IMR-90 (cell line): ENCODE results near the gene BMERB1. TPM values are rescaled to one million over a fixed set of nuclear protein-coding genes. Genes with fewer than 3 reads are reported as not detected.

ENCODE experiments used
- ATAC-seq: fragments of 200-7000 bp; cut with Tn5 transposase; 2 replicates; pipeline ENCODE4 v1.9.1; 2020; ENCODE audit warnings: low read depth, mild to moderate bottlenecking, moderate library complexity
- BruUV-seq: library from RNA; stranded (reverse); fragments of 400-500 nt; replicated peaks from 2 replicates; lab custom pipeline; 2021; lab: Mats Ljungman, UMichigan
- CTCF ChIA-PET: fragments of 300-600 bp; formaldehyde crosslinking; extraction: SDS; loops from one replicate; lab custom pipeline; 2021; ENCODE audit warnings: antibody characterized with exemption; lab: Yijun Ruan, JAX
- POLR2A ChIA-PET: fragments of 300-600 bp; sonication (Branson Sonifier 250); formaldehyde crosslinking; loops from one replicate; lab custom pipeline; 2022; ENCODE audit warnings: antibody characterized with exemption; ENCODE audit not compliant: unreplicated experiment; lab: Charles Lee
- DNase-seq: peaks from one replicate; pipeline ENCODE4 v3.0.0; 2013
- H2AFZ ChIP-seq: replicated peaks from 2 replicates; pipeline ENCODE3; 2013; ENCODE audit warnings: low read length, mild to moderate bottlenecking; ENCODE audit not compliant: poor library complexity
- H2AK5ac ChIP-seq: 2 replicates; pipeline ENCODE4 v1.6.1; 2013; ENCODE audit warnings: low read depth, low read length, inconsistent platforms
- H2AK9ac ChIP-seq: replicated peaks from 2 replicates; pipeline ENCODE3; 2013; ENCODE audit warnings: mild to moderate bottlenecking, low read depth, low read length, moderate library complexity; ENCODE audit not compliant: poor library complexity
- H2BK120ac ChIP-seq: 2 replicates; pipeline ENCODE4 v1.6.1; 2013; ENCODE audit warnings: low read depth, low read length, inconsistent platforms
- H2BK15ac ChIP-seq: 3 replicates; pipeline ENCODE4 v1.6.1; 2013; ENCODE audit warnings: low read depth, low read length, inconsistent platforms
- H2BK20ac ChIP-seq: 2 replicates; pipeline ENCODE4 v1.6.1; 2013; ENCODE audit warnings: low read depth, mild to moderate bottlenecking, inconsistent platforms, low read length, moderate library complexity
- H2BK5ac ChIP-seq: 2 replicates; pipeline ENCODE4 v1.6.1; 2013; ENCODE audit warnings: mild to moderate bottlenecking, low read depth, low read length, inconsistent platforms; ENCODE audit not compliant: poor library complexity, severe bottlenecking
- H3K14ac ChIP-seq: replicated peaks from 2 replicates; pipeline ENCODE4 v1.6.1; 2013; ENCODE audit warnings: low read depth, low read length, inconsistent platforms
- H3K18ac ChIP-seq: 2 replicates; pipeline ENCODE4 v1.6.1; 2013; ENCODE audit warnings: low read depth, low read length, control low read depth
- H3K23ac ChIP-seq: 2 replicates; pipeline ENCODE4 v1.6.1; 2013; ENCODE audit warnings: low read depth, low read length, inconsistent platforms
- H3K27ac ChIP-seq: 2 replicates; pipeline ENCODE4 v1.5.1; 2013; ENCODE audit warnings: mild to moderate bottlenecking, control low read depth, low read length; ENCODE audit not compliant: insufficient read depth
- H3K27me3 ChIP-seq: 2 replicates; pipeline ENCODE4 v1.6.1; 2013; ENCODE audit warnings: low read length; ENCODE audit not compliant: control insufficient read depth, insufficient read depth
- H3K36me3 ChIP-seq: 2 replicates; pipeline ENCODE4 v1.6.1; 2013; ENCODE audit warnings: low read length, mixed read lengths; ENCODE audit not compliant: control insufficient read depth, insufficient read depth
- H3K4ac ChIP-seq: 2 replicates; pipeline ENCODE4 v1.6.1; 2013; ENCODE audit warnings: low read depth, low read length, inconsistent platforms
- H3K4me1 ChIP-seq: 2 replicates; pipeline ENCODE4 v1.6.1; 2013; ENCODE audit warnings: low read length, mixed read lengths; ENCODE audit not compliant: control insufficient read depth, insufficient read depth
- H3K4me2 ChIP-seq: 2 replicates; pipeline ENCODE4 v1.6.1; 2013; ENCODE audit warnings: low read depth, mild to moderate bottlenecking, control low read depth, low read length, moderate library complexity
- H3K4me3 ChIP-seq: 2 replicates; pipeline ENCODE4 v1.5.1; 2013; ENCODE audit warnings: low read depth, mild to moderate bottlenecking, control low read depth, low read length, moderate library complexity; ENCODE audit not compliant: insufficient read depth
- H3K56ac ChIP-seq: 2 replicates; pipeline ENCODE4 v1.6.1; 2013; ENCODE audit warnings: low read length, inconsistent platforms; ENCODE audit not compliant: insufficient read depth; ENCODE audit errors: extremely low read depth
- H3K79me1 ChIP-seq, 2 experiments: 2 replicates each; pipeline ENCODE4 v1.6.1; 2013; ENCODE audit warnings: low read length in 2 of 2, inconsistent platforms in 1 of 2, low read depth in 1 of 2
- H3K9ac ChIP-seq: 2 replicates; pipeline ENCODE4 v1.6.1; 2013; ENCODE audit warnings: low read depth, low read length, control low read depth
- H3K9me1 ChIP-seq: 2 replicates; pipeline ENCODE4 v1.6.1; 2013; ENCODE audit warnings: low read length, inconsistent platforms; ENCODE audit not compliant: insufficient read depth
- H3K9me3 ChIP-seq: 2 replicates; pipeline ENCODE4 v1.6.1; 2013; ENCODE audit warnings: low read length; ENCODE audit not compliant: control insufficient read depth, insufficient read depth
- H4K20me1 ChIP-seq: 2 replicates; pipeline ENCODE4 v1.6.1; 2013; ENCODE audit warnings: low read length, inconsistent platforms; ENCODE audit not compliant: insufficient read depth
- H4K5ac ChIP-seq: 2 replicates; pipeline ENCODE4 v1.6.1; 2013; ENCODE audit warnings: mild to moderate bottlenecking, low read depth, low read length, control low read depth
- H4K8ac ChIP-seq, 2 experiments: 2 replicates each; pipeline ENCODE4 v1.6.1; 2013; ENCODE audit warnings: low read depth in 2 of 2, low read length in 2 of 2, control low read depth in 1 of 2, inconsistent platforms in 1 of 2
- H4K91ac ChIP-seq: 2 replicates; pipeline ENCODE4 v1.6.1; 2013; ENCODE audit warnings: low read depth, low read length, inconsistent platforms; ENCODE audit not compliant: insufficient read depth
- BHLHE40 ChIP-seq: fragments of 150-350 bp; IDR thresholded peaks from 2 replicates; pipeline ENCODE4 v1.6.1; 2016; ENCODE audit warnings: mild to moderate bottlenecking, low read depth, low read length
- CEBPB ChIP-seq: IDR thresholded peaks from 2 replicates; pipeline ENCODE4 v1.6.1; 2012; ENCODE audit warnings: low read depth, low read length, improper control_type of control experiment
- FOS ChIP-seq: fragments of 150-350 bp; IDR thresholded peaks from 2 replicates; pipeline ENCODE4 v1.6.1; 2016; ENCODE audit warnings: low read depth, low read length
- MAFK ChIP-seq: IDR thresholded peaks from 2 replicates; pipeline ENCODE4 v1.6.1; 2012; ENCODE audit warnings: low read depth, low read length, improper control_type of control experiment
- MAZ ChIP-seq: IDR thresholded peaks from 2 replicates; pipeline ENCODE4 v1.6.1; 2012; ENCODE audit warnings: low read depth, mild to moderate bottlenecking, low read length, improper control_type of control experiment, moderate library complexity, borderline replicate concordance
- MXI1 ChIP-seq: IDR thresholded peaks from 2 replicates; pipeline ENCODE4 v1.6.1; 2012; ENCODE audit warnings: low read depth, mild to moderate bottlenecking, low read length, moderate library complexity, borderline replicate concordance
- NFE2L2 ChIP-seq: fragments of 150-350 bp; IDR thresholded peaks from 2 replicates; pipeline ENCODE4 v1.6.1; 2016; ENCODE audit warnings: low read depth, mild to moderate bottlenecking, low read length
- POLR2A ChIP-seq: IDR thresholded peaks from 2 replicates; pipeline ENCODE4 v1.6.1; 2012; ENCODE audit warnings: mild to moderate bottlenecking, low read depth, low read length
- RAD21 ChIP-seq: IDR thresholded peaks from 2 replicates; pipeline ENCODE4 v1.6.1; 2012; ENCODE audit warnings: low read length, improper control_type of control experiment
- RFX5 ChIP-seq: IDR thresholded peaks from 2 replicates; pipeline ENCODE4 v1.8.0; 2012; ENCODE audit warnings: low read depth, mild to moderate bottlenecking, low read length, moderate library complexity
- WGBS, 2 experiments: methylation state at CpG; one replicate each; pipeline versions ENCODE4 v1.1.5 to v1.1.7; 2013; ENCODE audit warnings: missing lambda C conversion rate in 2 of 2; ENCODE audit not compliant: insufficient read length in 1 of 2; ENCODE audit errors: extremely low coverage in 2 of 2; 5-methylcytosine and 5-hydroxymethylcytosine counted together
- dilution Hi-C: fragments of 300-500 bp; cut with HindIII; formaldehyde crosslinking; loops from one replicate; pipeline ENCODE4 v1.14.3; 2018; ENCODE audit warnings: low sequenced_read_pairs; ENCODE audit not compliant: unreplicated experiment
- in situ Hi-C: fragments of 300-500 bp; cut with MboI; formaldehyde crosslinking; loops from 3 replicates; pipeline ENCODE4 v1.14.3; 2019; ENCODE audit warnings: low sequenced_read_pairs, inconsistent platforms, mixed read lengths
- intact Hi-C: fragments of 100-400 bp; cut with micrococcal nuclease; formaldehyde crosslinking; loops from 2 replicates; pipeline ENCODE4 v1.10.0; 2022
- polyA plus RNA-seq, 3 experiments: library from polyadenylated mRNA; depleted of rRNA; stranded (reverse); fragments of >200 nt; gene quantifications; 2 replicates each; pipeline ENCODE4 v1.2.3, GENCODE V29; 2012; ENCODE audit warnings: low replicate concordance in 1 of 3
- total RNA-seq: library from RNA; depleted of rRNA; stranded (reverse); fragments of >200 nt; gene quantifications from 2 replicates; pipeline ENCODE4 v1.2.3, GENCODE V29; 2012
- TF ChIP-seq, protein P1 (sequence below): conservative IDR thresholded peaks from 2 replicates; pipeline ENCODE4 v1.5.1; 2012; ENCODE audit warnings: mild to moderate bottlenecking, low read depth, low read length, improper control_type of control experiment
- TF ChIP-seq, protein P2 (sequence below): fragments of 150-350 bp; IDR thresholded peaks from 2 replicates; pipeline ENCODE4 v1.6.1; 2016; ENCODE audit warnings: low read depth, mild to moderate bottlenecking, low read length, moderate library complexity, borderline replicate concordance

BMERB1 gene
- total and polyA plus RNA-seq, 2 of the 4 experiments (the other 2 are of a cell fraction) = 22.6 to 32.9 TPM

DNA sequence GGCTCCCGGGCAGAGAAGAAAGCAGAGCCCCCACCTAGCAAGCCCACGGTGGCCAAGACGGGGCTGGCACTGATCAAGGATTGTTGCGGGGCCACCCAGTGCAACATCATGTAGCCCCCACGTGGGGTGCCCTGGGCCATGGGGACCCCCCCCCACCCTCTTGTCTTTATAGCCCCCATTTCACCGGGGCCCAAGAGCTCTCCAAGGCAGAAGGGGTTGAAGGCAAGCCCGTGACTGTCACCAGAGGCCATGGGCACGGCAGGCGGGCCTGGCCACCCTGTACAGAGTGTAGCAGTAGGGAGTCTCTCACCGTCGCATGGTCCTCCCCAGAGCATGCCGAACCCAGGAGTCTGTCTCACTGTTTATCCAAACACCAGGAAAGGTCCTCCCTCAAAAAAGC is 152.3 kb downstream of the BMERB1 start:
- Histone ChIP-seq H3K4me3 (no peak overlapping the region), H4K20me1 (no peaks in the 10 kb centered on the region), H2AK9ac (no peak overlapping the region), H3K14ac (no peak overlapping the region), H3K23ac (no peak overlapping the region), H3K4me2 (no peak overlapping the region), H2BK120ac (no peak overlapping the region), H2AFZ (no peak overlapping the region), H3K9me3 (peaks cover 27% of the 10 kb centered on the region), H3K36me3 (peaks cover 39% of the 10 kb centered on the region), H3K27me3 (no peaks in the 10 kb centered on the region), H2BK15ac (no peak overlapping the region), H4K8ac (no peak overlapping the region), H4K91ac (no peak overlapping the region), H3K18ac (no peak overlapping the region), H2AK5ac (no peak overlapping the region), H3K9me1 (no peaks in the 10 kb centered on the region), H3K56ac (no peak overlapping the region), H3K27ac (no peak overlapping the region), H2BK20ac (no peak overlapping the region), H2BK5ac (no peak overlapping the region), H3K79me1 (no peaks in the 10 kb centered on the region), H3K4me1 (peaks cover 2% of the 10 kb centered on the region; the same call in 1 of the 2 replicates), H4K5ac (no peak overlapping the region), H3K4ac (no peak overlapping the region), H3K9ac (no peak overlapping the region)
- dilution Hi-C loops (no loop called here), intact Hi-C loops (no loop called here), in situ Hi-C loops (no loop called here)
- POLR2A ChIA-PET = no interaction called here
- CTCF ChIA-PET = no interaction called here
- TF ChIP-seq MAZ (no peak), MAFK (no peak), RAD21 (no peak), CEBPB (no peak), NFE2L2 (no peak), POLR2A (no peak), RFX5 (no peak), BHLHE40 (no peak), MXI1 (no peak), FOS (no peak)
- TF ChIP-seq, protein P1, sequence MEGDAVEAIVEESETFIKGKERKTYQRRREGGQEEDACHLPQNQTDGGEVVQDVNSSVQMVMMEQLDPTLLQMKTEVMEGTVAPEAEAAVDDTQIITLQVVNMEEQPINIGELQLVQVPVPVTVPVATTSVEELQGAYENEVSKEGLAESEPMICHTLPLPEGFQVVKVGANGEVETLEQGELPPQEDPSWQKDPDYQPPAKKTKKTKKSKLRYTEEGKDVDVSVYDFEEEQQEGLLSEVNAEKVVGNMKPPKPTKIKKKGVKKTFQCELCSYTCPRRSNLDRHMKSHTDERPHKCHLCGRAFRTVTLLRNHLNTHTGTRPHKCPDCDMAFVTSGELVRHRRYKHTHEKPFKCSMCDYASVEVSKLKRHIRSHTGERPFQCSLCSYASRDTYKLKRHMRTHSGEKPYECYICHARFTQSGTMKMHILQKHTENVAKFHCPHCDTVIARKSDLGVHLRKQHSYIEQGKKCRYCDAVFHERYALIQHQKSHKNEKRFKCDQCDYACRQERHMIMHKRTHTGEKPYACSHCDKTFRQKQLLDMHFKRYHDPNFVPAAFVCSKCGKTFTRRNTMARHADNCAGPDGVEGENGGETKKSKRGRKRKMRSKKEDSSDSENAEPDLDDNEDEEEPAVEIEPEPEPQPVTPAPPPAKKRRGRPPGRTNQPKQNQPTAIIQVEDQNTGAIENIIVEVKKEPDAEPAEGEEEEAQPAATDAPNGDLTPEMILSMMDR = no peak
- TF ChIP-seq, protein P2, sequence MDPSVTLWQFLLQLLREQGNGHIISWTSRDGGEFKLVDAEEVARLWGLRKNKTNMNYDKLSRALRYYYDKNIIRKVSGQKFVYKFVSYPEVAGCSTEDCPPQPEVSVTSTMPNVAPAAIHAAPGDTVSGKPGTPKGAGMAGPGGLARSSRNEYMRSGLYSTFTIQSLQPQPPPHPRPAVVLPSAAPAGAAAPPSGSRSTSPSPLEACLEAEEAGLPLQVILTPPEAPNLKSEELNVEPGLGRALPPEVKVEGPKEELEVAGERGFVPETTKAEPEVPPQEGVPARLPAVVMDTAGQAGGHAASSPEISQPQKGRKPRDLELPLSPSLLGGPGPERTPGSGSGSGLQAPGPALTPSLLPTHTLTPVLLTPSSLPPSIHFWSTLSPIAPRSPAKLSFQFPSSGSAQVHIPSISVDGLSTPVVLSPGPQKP = no peak
- no TSS peak for BruUV-seq
- ATAC-seq (no peak), DNase-seq (no peak)
- 100% methylated on average over 3 of the region's 12 CpGs; no CpG with 5 or more reads in 1 of the 2 experiments for WGBS, 2 experiments
